Skeletal muscle tissue (tissue), 4 donors: ENCODE measurements around the gene TTC7B. TPM values are rescaled to one million over a fixed set of nuclear protein-coding genes. Genes with fewer than 3 reads are reported as not detected.

Source experiments
- H3K27ac ChIP-seq: one replicate; pipeline ENCODE4 v1.7.0; 2013; ENCODE audit warnings: mild to moderate bottlenecking, low read depth, low read length, inconsistent platforms
- H3K27me3 ChIP-seq, 3 donors: one replicate each; pipeline ENCODE4 v1.7.0; 2013; ENCODE audit warnings: low read length in 3 of 3; ENCODE audit not compliant: control insufficient read depth in 3 of 3, insufficient read depth in 3 of 3
- H3K36me3 ChIP-seq, 3 donors: one replicate each; pipeline ENCODE4 v1.7.0; 2013; ENCODE audit warnings: low read length in 3 of 3; ENCODE audit not compliant: control insufficient read depth in 3 of 3, insufficient read depth in 3 of 3
- H3K4me1 ChIP-seq, 3 donors: one replicate each; pipeline ENCODE4 v1.7.0; 2013; ENCODE audit warnings: low read length in 3 of 3, mild to moderate bottlenecking in 3 of 3; ENCODE audit not compliant: control insufficient read depth in 3 of 3, insufficient read depth in 3 of 3
- H3K4me3 ChIP-seq, 3 donors: one replicate each; pipeline ENCODE4 v1.7.0; 2013; ENCODE audit warnings: low read length in 3 of 3
- H3K9ac ChIP-seq, 3 donors: one replicate each; pipeline ENCODE4 v1.7.0; 2013; ENCODE audit warnings: low read length in 3 of 3, mild to moderate bottlenecking in 3 of 3, moderate library complexity in 2 of 3, low read depth in 1 of 3
- H3K9me3 ChIP-seq, 3 donors: one replicate each; pipeline ENCODE4 v1.7.0; 2013; ENCODE audit warnings: low read length in 3 of 3; ENCODE audit not compliant: control insufficient read depth in 3 of 3
- total RNA-seq: library from RNA; depleted of rRNA; stranded (reverse); fragments of >200 nt; gene quantifications from one replicate; pipeline ENCODE4 v1.2.3, GENCODE V29; 2014
- donor health status: Osteomylitis.

TTC7B gene
- total RNA-seq, 1 donor from 2014 or later, result 5.7 TPM

DNA sequence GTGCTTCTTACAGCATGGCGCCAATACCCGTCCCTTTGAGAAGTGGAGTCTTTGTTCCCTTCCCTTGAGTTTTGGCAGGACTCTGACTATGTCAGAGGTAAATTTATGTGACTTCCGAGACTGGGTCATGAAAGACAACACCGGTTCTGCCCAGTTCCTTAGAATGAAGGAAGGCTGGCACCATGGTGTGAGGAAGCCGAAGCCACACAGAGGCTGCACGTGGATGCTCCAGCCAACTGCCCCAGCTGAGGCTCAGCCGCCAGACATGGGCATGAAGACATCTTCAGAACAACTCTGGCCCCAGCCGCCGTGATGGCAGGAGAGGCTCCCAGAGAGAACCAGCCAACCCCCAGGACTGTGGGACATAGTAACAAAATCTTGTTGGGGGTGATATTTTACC is 308.2 kb downstream of the TTC7B start:
- no peak overlapping the region for H3K4me3 ChIP-seq
- no peaks in the 10 kb centered on the region for H3K36me3 ChIP-seq
- H3K27me3 ChIP-seq, result no peaks in the 10 kb centered on the region
- no peak overlapping the region for H3K27ac ChIP-seq
- peaks cover 8 to 13% (median 13%) of the 10 kb centered on the region in 3 donors for H3K4me1 ChIP-seq
- no peaks in the 10 kb centered on the region for H3K9me3 ChIP-seq
- no peak overlapping the region for H3K9ac ChIP-seq

DNA sequence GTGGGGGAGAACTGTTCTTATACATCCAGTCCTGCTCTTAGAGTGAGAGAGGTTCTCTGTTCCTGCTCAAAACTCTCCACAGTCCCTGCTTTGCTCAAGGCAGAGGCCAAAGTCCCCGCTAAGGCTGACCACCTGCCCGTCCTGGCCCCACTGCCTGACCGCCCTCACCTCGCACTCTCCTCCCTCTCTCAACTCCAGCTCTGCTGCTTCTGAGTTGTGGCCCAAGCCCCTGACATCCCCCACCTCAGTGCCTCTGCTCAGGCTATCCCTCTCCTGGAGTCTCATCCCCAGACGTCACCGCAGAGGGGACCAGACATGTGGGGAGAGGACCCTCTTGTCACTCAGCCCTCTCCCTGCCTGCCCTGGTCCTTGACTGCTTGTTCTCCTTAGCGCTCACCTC is 308.8 kb downstream of the TTC7B start:
- Histone ChIP-seq H3K9me3 (no peaks in the 10 kb centered on the region), H3K36me3 (no peaks in the 10 kb centered on the region), H3K27ac (no peak overlapping the region), H3K4me3 (no peak overlapping the region), H3K4me1 (peaks cover 2 to 7% (median 7%) of the 10 kb centered on the region in 3 donors), H3K27me3 (no peaks in the 10 kb centered on the region), H3K9ac (no peak overlapping the region)

DNA sequence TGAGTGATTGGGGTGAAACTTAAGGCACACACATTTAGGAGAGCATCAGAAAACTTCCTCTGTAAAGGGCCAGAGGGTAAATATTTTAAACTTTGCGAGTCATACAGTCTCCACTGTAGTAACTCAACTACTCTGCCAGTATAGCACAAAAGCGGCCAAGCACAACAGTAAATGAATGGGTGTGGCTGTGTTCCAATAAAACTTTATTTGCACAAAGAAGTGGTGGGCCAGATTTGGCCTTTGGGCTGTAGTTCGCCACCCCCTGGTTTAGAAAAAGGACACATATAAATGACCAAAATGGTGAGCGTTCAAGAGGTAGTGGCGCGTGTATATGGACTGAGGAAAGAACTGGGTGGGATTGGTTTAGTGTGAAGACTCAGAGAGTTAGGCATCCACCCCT is 309.5 kb downstream of the TTC7B start:
- no peak overlapping the region for H3K4me3 ChIP-seq
- H3K27me3 ChIP-seq, result no peaks in the 10 kb centered on the region
- H3K36me3 ChIP-seq, result no peaks in the 10 kb centered on the region
- no peaks in the 10 kb centered on the region for H3K9me3 ChIP-seq
- H3K4me1 ChIP-seq, result peaks cover 0 to under 1% (median under 1%) of the 10 kb centered on the region in 3 donors
- H3K9ac ChIP-seq, result no peak overlapping the region
- no peak overlapping the region for H3K27ac ChIP-seq

DNA sequence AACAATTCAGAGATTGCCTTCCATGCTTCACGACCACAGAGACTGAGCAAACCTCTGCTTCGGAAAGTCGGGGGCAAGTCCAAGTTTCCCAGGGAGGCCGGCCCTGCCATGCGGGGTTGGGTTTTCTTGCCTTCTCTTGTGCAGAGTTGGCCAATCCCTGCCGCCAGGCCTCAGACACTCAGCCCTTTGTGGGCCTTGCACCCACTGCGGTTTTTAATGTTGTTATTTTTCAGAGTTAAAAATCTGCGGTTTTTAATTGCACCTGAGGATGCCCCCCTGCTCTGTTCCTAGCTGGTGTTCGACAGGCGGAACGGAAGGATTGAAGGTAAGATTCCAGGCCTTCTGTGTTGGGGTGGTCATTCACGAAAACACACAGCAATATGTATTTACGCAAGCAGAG is 310.7 kb downstream of the TTC7B start:
- H3K27me3 ChIP-seq, result no peaks in the 10 kb centered on the region
- H3K9me3 ChIP-seq, result no peaks in the 10 kb centered on the region
- H3K36me3 ChIP-seq, result no peaks in the 10 kb centered on the region
- no peak overlapping the region for H3K9ac ChIP-seq
- H3K4me1 ChIP-seq, result no peaks in the 10 kb centered on the region
- H3K4me3 ChIP-seq, result no peak overlapping the region
- H3K27ac ChIP-seq, result no peak overlapping the region

DNA sequence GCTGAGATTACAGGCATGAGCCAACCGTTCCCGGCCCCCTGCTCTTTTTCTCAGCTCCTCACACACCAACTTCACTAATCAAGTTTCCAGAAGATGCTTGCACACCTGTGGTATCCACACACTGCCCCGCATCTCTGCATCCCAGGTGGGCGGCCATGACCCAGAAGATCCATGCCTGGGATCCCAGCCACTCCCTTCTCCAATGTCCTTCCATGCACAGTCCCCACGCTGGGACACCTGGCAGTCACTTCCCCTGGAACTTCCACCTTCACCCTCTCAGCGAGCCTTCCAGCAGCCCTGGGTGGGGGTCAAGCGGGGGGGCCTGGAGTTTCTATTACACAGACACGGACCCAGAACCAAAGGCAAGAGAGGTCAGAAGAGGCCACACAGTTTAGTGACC is 311.6 kb downstream of the TTC7B start:
- H3K4me3 ChIP-seq, result no peak overlapping the region
- no peak overlapping the region for H3K9ac ChIP-seq
- no peaks in the 10 kb centered on the region for H3K36me3 ChIP-seq
- no peaks in the 10 kb centered on the region for H3K27me3 ChIP-seq
- no peaks in the 10 kb centered on the region for H3K4me1 ChIP-seq
- H3K27ac ChIP-seq, result no peak overlapping the region
- no peaks in the 10 kb centered on the region for H3K9me3 ChIP-seq

DNA sequence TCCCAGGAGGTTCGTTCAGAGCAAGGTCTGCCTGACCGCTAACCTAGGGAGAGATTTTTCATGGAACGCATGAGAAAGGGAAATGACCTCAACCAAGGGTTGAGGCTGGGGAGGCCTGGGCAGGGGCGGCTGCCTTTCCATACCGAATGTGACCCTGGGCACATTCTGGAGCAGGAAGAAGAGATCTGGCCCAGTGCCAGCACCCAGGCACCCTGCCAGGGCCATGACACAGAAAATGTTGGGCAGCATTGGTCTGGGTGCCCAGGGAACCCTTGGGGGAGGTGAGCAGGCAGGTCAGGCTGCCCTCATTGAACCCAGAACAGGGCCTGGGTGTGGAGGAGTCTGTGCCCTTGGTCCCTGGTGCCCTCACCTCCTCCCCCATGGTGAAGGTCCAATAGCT is 312.6 kb downstream of the TTC7B start:
- Histone ChIP-seq H3K4me1 (no peaks in the 10 kb centered on the region), H3K9me3 (no peaks in the 10 kb centered on the region), H3K27me3 (no peaks in the 10 kb centered on the region), H3K4me3 (no peak overlapping the region), H3K36me3 (no peaks in the 10 kb centered on the region), H3K27ac (no peak overlapping the region), H3K9ac (no peak overlapping the region)

DNA sequence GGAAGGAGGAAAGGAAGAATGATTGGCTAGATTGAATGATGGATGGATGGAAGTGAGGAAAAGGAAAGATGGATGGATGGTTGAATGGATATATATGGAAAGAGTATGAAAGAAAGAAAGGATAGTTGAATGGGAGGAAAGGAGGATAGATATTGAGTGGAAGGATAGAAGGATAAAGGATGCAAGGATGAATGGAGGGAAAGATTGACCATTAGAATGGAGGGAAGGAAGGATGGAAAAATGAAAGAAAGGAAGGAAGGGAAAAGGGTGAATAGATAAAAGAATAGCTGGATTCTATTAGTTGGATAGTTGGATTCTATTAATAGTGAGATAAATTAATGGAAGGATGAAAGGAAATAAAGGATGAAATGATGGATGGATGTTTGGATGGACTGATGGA is 313.5 kb downstream of the TTC7B start:
- no peaks in the 10 kb centered on the region for H3K9me3 ChIP-seq
- no peak overlapping the region for H3K4me3 ChIP-seq
- H3K36me3 ChIP-seq, result no peaks in the 10 kb centered on the region
- H3K27ac ChIP-seq, result no peak overlapping the region
- H3K4me1 ChIP-seq, result no peaks in the 10 kb centered on the region
- no peak overlapping the region for H3K9ac ChIP-seq
- no peaks in the 10 kb centered on the region for H3K27me3 ChIP-seq

DNA sequence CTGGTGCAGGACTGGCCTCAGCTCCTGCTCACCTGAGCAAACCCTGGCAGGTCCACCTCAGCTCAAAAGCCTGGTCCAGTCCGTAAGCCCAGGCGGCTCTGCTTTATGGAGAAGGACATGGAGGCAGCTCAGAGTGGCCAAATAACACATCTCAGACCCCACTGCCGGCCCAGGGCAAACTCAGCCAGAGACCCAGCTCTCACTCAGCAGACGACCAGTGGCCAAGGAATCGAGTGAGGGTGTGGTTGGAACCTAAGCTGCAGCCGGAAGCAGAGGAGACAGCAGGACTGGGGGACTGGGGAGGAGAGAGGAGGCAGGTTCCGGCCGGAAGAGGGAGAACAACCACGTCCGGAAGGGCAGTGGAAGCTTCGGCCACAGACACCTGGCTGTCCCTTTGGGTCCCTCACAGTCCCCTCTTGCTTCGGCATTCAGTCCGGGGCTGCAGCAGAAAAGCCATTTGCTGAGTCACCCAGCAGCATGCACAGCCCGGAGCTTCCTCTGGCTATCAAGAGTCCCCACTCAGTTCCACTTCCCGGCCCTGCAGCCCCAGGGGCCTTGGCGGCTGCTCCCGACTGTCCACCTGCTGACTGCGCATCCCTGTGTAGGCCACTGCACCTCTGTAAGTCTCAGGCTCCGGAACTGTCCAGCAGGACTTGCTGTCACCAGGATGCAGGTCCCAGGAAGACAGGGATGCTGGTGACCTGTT is 315.4 kb downstream of the TTC7B start:
- H3K9me3 ChIP-seq, result no peaks in the 10 kb centered on the region
- H3K27ac ChIP-seq, result no peak overlapping the region
- no peaks in the 10 kb centered on the region for H3K4me1 ChIP-seq
- H3K9ac ChIP-seq, result no peak overlapping the region
- H3K27me3 ChIP-seq, result no peaks in the 10 kb centered on the region
- H3K36me3 ChIP-seq, result no peaks in the 10 kb centered on the region
- no peak overlapping the region for H3K4me3 ChIP-seq

DNA sequence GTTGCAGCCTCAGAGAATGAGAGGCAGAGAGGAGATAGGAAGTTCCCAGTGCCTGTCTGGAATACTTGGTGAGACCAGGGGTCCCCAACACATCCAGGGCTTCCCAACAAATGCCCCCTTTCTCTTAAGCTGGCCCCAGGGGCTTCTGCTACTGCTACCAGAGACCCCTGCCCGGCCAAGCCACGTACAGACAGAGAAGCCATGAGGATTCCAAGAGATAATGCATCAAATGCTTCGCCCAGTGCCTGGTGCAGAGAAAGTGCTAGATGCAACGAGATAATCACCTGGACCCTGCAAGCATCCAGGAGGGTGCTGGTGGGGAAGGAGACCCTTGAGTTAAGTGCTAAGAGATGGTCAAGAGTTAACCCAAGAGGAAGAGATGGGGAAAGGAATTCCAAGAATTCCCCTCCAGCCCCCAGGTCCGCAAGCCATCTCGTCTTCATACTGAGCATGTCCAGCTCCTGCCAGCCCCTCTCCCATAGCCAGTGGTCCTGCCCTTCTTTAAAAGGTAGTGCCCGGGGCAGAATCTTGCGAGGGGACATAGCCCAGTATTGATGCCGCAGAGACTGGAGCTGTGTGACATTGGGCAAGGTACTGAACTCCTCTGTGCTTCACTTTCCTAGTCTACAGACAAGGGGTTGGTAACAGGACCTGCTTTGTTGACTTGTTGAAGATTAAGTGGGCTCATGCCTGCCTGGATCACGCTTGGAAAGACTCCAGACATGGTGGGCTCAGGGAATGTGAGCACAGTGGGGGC is 316.1 kb downstream of the TTC7B start:
- no peak overlapping the region for H3K9ac ChIP-seq
- no peaks in the 10 kb centered on the region for H3K9me3 ChIP-seq
- no peaks in the 10 kb centered on the region for H3K4me1 ChIP-seq
- H3K27ac ChIP-seq, result no peak overlapping the region
- no peaks in the 10 kb centered on the region for H3K36me3 ChIP-seq
- no peak overlapping the region for H3K4me3 ChIP-seq
- H3K27me3 ChIP-seq, result no peaks in the 10 kb centered on the region

DNA sequence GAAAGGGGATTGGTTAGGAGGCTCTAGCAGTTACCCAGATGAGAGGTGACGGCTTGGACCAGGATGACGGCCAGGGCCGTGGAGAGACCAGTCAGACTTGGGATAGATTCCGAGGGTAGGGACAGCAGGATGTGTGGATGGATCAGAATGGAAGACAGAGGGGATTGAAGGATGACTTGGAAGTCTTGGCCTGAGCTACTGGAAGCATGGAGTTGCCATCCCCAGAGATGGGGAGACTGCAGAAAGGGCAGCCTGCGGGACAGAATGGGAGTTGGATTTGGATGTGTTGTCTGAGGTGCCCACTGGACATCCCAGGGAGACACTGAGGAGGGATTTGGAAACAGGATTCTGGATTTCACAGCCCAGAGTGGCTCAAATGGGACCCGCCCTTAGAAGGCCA is 317.1 kb downstream of the TTC7B start:
- no peaks in the 10 kb centered on the region for H3K9me3 ChIP-seq

More for the DNA sequence above, 317.1 kb downstream of the TTC7B start:
- no peak overlapping the region for H3K4me3 ChIP-seq
- no peaks in the 10 kb centered on the region for H3K27me3 ChIP-seq
- H3K4me1 ChIP-seq, result no peaks in the 10 kb centered on the region
- no peak overlapping the region for H3K27ac ChIP-seq
- no peak overlapping the region for H3K9ac ChIP-seq
- no peaks in the 10 kb centered on the region for H3K36me3 ChIP-seq
